Caco-2 (cell line): Measurements from ENCODE around the gene CRAMP1. TPM values are rescaled to one million over a fixed set of nuclear protein-coding genes. Genes with fewer than 3 reads are reported as not detected.
A peak's percentile ranks its signal among the peaks of the same experiment; 100 is the strongest.

Experiments used
- Bru-seq: library from RNA; stranded (reverse); fragments of 400-500 nt; gene quantifications from one replicate; lab custom pipeline; 2021; lab: Mats Ljungman, UMichigan
- BruChase-seq, 2 experiments: library from RNA; stranded (reverse); fragments of 400-500 nt; gene quantifications; one replicate each; lab custom pipeline; 2021; lab: Mats Ljungman, UMichigan
- BruUV-seq: library from RNA; stranded (reverse); fragments of 400-500 nt; replicated peaks from 2 replicates; lab custom pipeline; 2021; lab: Mats Ljungman, UMichigan
- CTCF ChIA-PET: fragments of 300-600 bp; sonication (Branson Sonifier 250); formaldehyde crosslinking; loops from one replicate; lab custom pipeline; 2022; ENCODE audit warnings: antibody characterized with exemption; lab: Charles Lee
- POLR2A ChIA-PET: fragments of 300-600 bp; sonication (Branson Sonifier 250); formaldehyde crosslinking; loops from one replicate; lab custom pipeline; 2022; ENCODE audit warnings: antibody characterized with exemption; lab: Charles Lee
- DNase-seq, 2 experiments: peaks; one replicate each; pipeline versions ENCODE4 v3.0.0 to v3.0.0-alpha.2; 2020 to 2022
- H3K27me3 ChIP-seq: replicated peaks from 2 replicates; pipeline ENCODE4 v1.6.0; 2011; ENCODE audit warnings: low read length; ENCODE audit not compliant: control insufficient read depth, insufficient read depth
- H3K36me3 ChIP-seq: 2 replicates; pipeline ENCODE4 v1.5.1; 2011; ENCODE audit warnings: low read length; ENCODE audit not compliant: control insufficient read depth, insufficient read depth
- H3K4me1 ChIP-seq: fragments of 250-450 bp; sonication (Bioruptor Pico); 2 replicates; pipeline ENCODE4 v1.5.1; 2020; ENCODE audit warnings: mild to moderate bottlenecking
- H3K4me3 ChIP-seq: 2 replicates; pipeline ENCODE4 v1.5.1; 2011; ENCODE audit warnings: low read depth, mild to moderate bottlenecking, control low read depth, low read length
- H3K9me3 ChIP-seq: fragments of 250-450 bp; sonication (Bioruptor Pico); 2 replicates; pipeline ENCODE4 v1.5.1; 2020; ENCODE audit warnings: mild to moderate bottlenecking, moderate library complexity
- H3K27ac Mint-ChIP-seq: one replicate; pipeline ENCODE4 v1.8.0; 2022; ENCODE audit warnings: mixed read lengths; ENCODE audit not compliant: unreplicated experiment
- H3K27me3 Mint-ChIP-seq: one replicate; pipeline ENCODE4 v1.8.0; 2022; ENCODE audit warnings: mixed read lengths; ENCODE audit not compliant: insufficient read depth, unreplicated experiment
- H3K36me3 Mint-ChIP-seq: one replicate; pipeline ENCODE4 v1.8.0; 2022; ENCODE audit warnings: mild to moderate bottlenecking, mixed read lengths; ENCODE audit not compliant: insufficient read depth, unreplicated experiment
- H3K4me1 Mint-ChIP-seq: one replicate; pipeline ENCODE4 v1.8.0; 2022; ENCODE audit warnings: low read depth, mixed read lengths; ENCODE audit not compliant: unreplicated experiment
- H3K4me3 Mint-ChIP-seq: one replicate; pipeline ENCODE4 v1.8.0; 2022; ENCODE audit warnings: mild to moderate bottlenecking, moderate library complexity, mixed read lengths; ENCODE audit not compliant: unreplicated experiment
- H3K9me3 Mint-ChIP-seq: one replicate; pipeline ENCODE4 v1.8.0; 2022; ENCODE audit warnings: mixed read lengths; ENCODE audit not compliant: unreplicated experiment
- CTCF ChIP-seq, 2 experiments: fragments of 200-600 bp in 1 of 2; IDR thresholded peaks; 1 replicate in 1 of 2; 2 replicates in 1 of 2; pipeline versions ENCODE4 v1.5.1 to v1.8.0; 2011 to 2022; ENCODE audit warnings: antibody characterized with exemption in 1 of 2, control low read depth in 1 of 2, inconsistent platforms in 1 of 2, low read depth in 1 of 2, low read length in 1 of 2, mild to moderate bottlenecking in 1 of 2, moderate library complexity in 1 of 2; ENCODE audit not compliant: insufficient read depth in 1 of 2, severe bottlenecking in 1 of 2, unreplicated experiment in 1 of 2
- intact Hi-C: fragments of 100-400 bp; cut with micrococcal nuclease; formaldehyde crosslinking; loops from one replicate; pipeline ENCODE4 v1.10.0; 2022; ENCODE audit not compliant: unreplicated experiment
- long read RNA-seq: library from polyadenylated mRNA; stranded (forward); transcript quantifications from one replicate; pipeline ENCODE4 v2.0.0, GENCODE V29; 2022
- total RNA-seq: library from RNA; stranded (reverse); gene quantifications from 2 replicates; pipeline ENCODE4 v1.2.3, GENCODE V29; 2022

Gene CRAMP1
- total RNA-seq = 24.7 and 27.3 TPM in 2 replicates
- percentile 65 among the genes with signal in this experiment for Bru-seq, nascent RNA
- BruChase-seq, experiment 1, labeled RNA remaining after a 2-hour chase = percentile 74 among the genes with signal in this experiment
- BruChase-seq, experiment 2, labeled RNA remaining after a 6-hour chase = percentile 75 among the genes with signal in this experiment
- long read RNA-seq, partial matches to known transcripts = 2 of 3 reads
- long read RNA-seq, other reads (novel, unspliced or antisense) = 1 of 3 reads

- BruUV-seq = no TSS peak
- intact Hi-C loops = loop anchor here (5.0 to 10.0 kb wide), 2 partner anchors 62 to 95 kb away; partner anchors contain the start of genes JPT2 and MAPK8IP3
- peaks cover 1% of the 10 kb centered on the region; the same call in 1 of the 2 replicates for H3K36me3 ChIP-seq
- DNase-seq = peak; percentile 34 to 45
- H3K4me1 ChIP-seq = peaks cover 9% of the 10 kb centered on the region
- POLR2A ChIA-PET = interaction anchor here (0.6 to 1.0 kb wide), 3 partner anchors 170 to 331 kb away, joined by 3 to 4 read pairs (median 4); partner anchors contain the start of genes NUBP2 and SPSB3
- peak within 1 kb of the TSS; percentile 68 for H3K4me3 ChIP-seq
- no peak for TF ChIP-seq CTCF (IDR thresholded peaks at IDR 0.05; ENCODE audit: insufficient read depth in 1 of 2, low read depth in 1 of 2, low read length in 1 of 2, severe bottlenecking in 1 of 2, unreplicated experiment in 1 of 2)
- H3K4me1 Mint-ChIP-seq = peaks cover 7% of the 10 kb centered on the region
- peak within 1 kb of the TSS; percentile 80 for H3K4me3 Mint-ChIP-seq
- H3K36me3 Mint-ChIP-seq = peaks cover 18% of the 10 kb centered on the region
- H3K27me3 ChIP-seq = no peaks in the 10 kb centered on the region
- H3K27me3 Mint-ChIP-seq = no peaks in the 10 kb centered on the region
- no peaks in the 10 kb centered on the region for H3K9me3 Mint-ChIP-seq
- H3K9me3 ChIP-seq = no peaks in the 10 kb centered on the region
- peak within 1 kb of the TSS; percentile 92 for H3K27ac Mint-ChIP-seq
- CTCF ChIA-PET = no interaction called here
Observed at GRCh38 chr16:1612320-1613111, at the start of gene CRAMP1. Gene CRAMP1, plus strand, starts transcription at chr16:1612360. Its CDS starts 2,280 bp downstream, at chr16:1614640.

- TF ChIP-seq CTCF (IDR thresholded peaks at IDR 0.05; ENCODE audit: insufficient read depth in 1 of 2, low read depth in 1 of 2, low read length in 1 of 2, severe bottlenecking in 1 of 2, unreplicated experiment in 1 of 2) = no peak
- Mint-ChIP-seq H3K9me3 (no peaks in the 10 kb centered on the region), H3K27ac (no peak overlapping the region), H3K4me1 (no peaks in the 10 kb centered on the region), H3K4me3 (no peak overlapping the region), H3K36me3 (no peaks in the 10 kb centered on the region), H3K27me3 (no peaks in the 10 kb centered on the region)
- DNase-seq = no peak
- intact Hi-C loops = no loop called here
- no TSS peak for BruUV-seq
- ChIA-PET CTCF (no interaction called here), POLR2A (no interaction called here)
- Histone ChIP-seq H3K4me3 (no peak overlapping the region), H3K36me3 (no peaks in the 10 kb centered on the region), H3K27me3 (no peaks in the 10 kb centered on the region), H3K9me3 (no peaks in the 10 kb centered on the region), H3K4me1 (no peaks in the 10 kb centered on the region)
Observed at GRCh38 chr16:1563786-1564185, 48.4 kb upstream of the CRAMP1 start.

- H3K36me3 ChIP-seq = no peaks in the 10 kb centered on the region
- H3K4me3 Mint-ChIP-seq = no peak overlapping the region
- no peaks in the 10 kb centered on the region for H3K36me3 Mint-ChIP-seq
- intact Hi-C loops = no loop called here
- H3K9me3 ChIP-seq = no peaks in the 10 kb centered on the region
- no TSS peak for BruUV-seq
- peak in 1 of 2 experiments; percentile 30 for TF ChIP-seq CTCF (IDR thresholded peaks at IDR 0.05; ENCODE audit: insufficient read depth in 1 of 2, low read depth in 1 of 2, low read length in 1 of 2, severe bottlenecking in 1 of 2, unreplicated experiment in 1 of 2)
- ChIA-PET CTCF (no interaction called here), POLR2A (no interaction called here)
- no peaks in the 10 kb centered on the region for H3K27me3 Mint-ChIP-seq
- no peaks in the 10 kb centered on the region for H3K4me1 ChIP-seq
- H3K4me3 ChIP-seq = no peak overlapping the region
- H3K27ac Mint-ChIP-seq = no peak overlapping the region
- DNase-seq = no peak
- no peaks in the 10 kb centered on the region for H3K27me3 ChIP-seq
- H3K4me1 Mint-ChIP-seq = no peaks in the 10 kb centered on the region
- no peaks in the 10 kb centered on the region for H3K9me3 Mint-ChIP-seq
Observed at GRCh38 chr16:1564325-1564724, 47.8 kb upstream of the CRAMP1 start.
